GM12891 (cell line): ENCODE results near the gene UGT1A9.

ENCODE experiments used
- POLR2A ChIP-seq: IDR thresholded peaks from 2 replicates; pipeline ENCODE4 v1.6.1; 2011; ENCODE audit warnings: low read depth, low read length, control low read depth
- POLR2AphosphoS5 ChIP-seq: IDR thresholded peaks from 2 replicates; pipeline ENCODE4 v1.6.1; 2011; ENCODE audit warnings: low read depth, low read length, control low read depth

DNA sequence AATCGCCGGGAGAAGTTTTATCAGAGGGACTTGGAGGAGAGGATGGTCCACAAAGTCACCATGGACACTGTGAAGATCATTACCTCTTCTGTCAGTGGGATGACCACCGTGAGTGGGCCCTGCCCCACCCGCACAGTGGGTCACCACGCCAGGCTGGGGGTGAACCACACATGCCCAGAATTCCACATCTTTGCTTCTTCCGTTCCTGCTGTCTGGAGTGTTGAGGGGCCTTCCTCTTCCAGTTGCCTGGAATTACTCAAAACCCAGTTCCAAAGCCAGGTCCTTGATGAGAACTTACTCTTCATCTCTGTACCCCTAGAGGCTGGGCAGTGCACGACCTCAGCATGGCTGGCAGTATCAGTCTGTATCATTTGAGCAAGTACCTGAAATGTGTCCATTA, 128.5 kb downstream of the UGT1A9 start:
- no peak for TF ChIP-seq POLR2A
- TF ChIP-seq POLR2AphosphoS5, result no peak
